CD4-positive, alpha-beta memory T cell (primary cell): ENCODE measurements around the gene NAA30. TPM values are rescaled to one million over a fixed set of nuclear protein-coding genes. Genes with fewer than 3 reads are reported as not detected.
"Not testable (repeated sequence)": the region's sequence is repeated elsewhere in the genome, so short reads cannot be mapped to it uniquely, and the experiment has no call there.

ENCODE experiments used
- CTCF ChIA-PET: fragments of 350-600 bp; sonication (Branson Sonifier 250); formaldehyde crosslinking; loops from one replicate; lab custom pipeline; 2021; ENCODE audit warnings: inconsistent platforms; ENCODE audit not compliant: partially characterized antibody; lab: Charles Lee
- POLR2A ChIA-PET: fragments of 350-600 bp; sonication (Branson Sonifier 250); formaldehyde crosslinking; loops from one replicate; lab custom pipeline; 2021; ENCODE audit not compliant: partially characterized antibody; lab: Charles Lee
- DNase-seq, 5 donors: peaks; one replicate each; pipeline versions ENCODE4 v3.0.0 to v3.0.0-alpha.2; 2020 to 2022; ENCODE audit warnings: mixed read lengths in 1 of 5
- H3K27ac ChIP-seq: one replicate; pipeline ENCODE4 v1.7.0; 2013; ENCODE audit warnings: low read depth, low read length
- H3K27me3 ChIP-seq: 2 replicates; pipeline ENCODE4 v1.7.0; 2013; ENCODE audit warnings: mild to moderate bottlenecking, low read length, moderate library complexity; ENCODE audit not compliant: insufficient read depth
- H3K36me3 ChIP-seq: 2 replicates; pipeline ENCODE4 v1.7.0; 2013; ENCODE audit warnings: mild to moderate bottlenecking, low read length, moderate library complexity; ENCODE audit not compliant: insufficient read depth
- H3K4me1 ChIP-seq: 2 replicates; pipeline ENCODE4 v1.7.0; 2013; ENCODE audit warnings: mild to moderate bottlenecking, low read length, moderate library complexity; ENCODE audit not compliant: insufficient read depth
- H3K4me3 ChIP-seq, 2 donors: one replicate each; pipeline ENCODE4 v1.7.0; 2013; ENCODE audit warnings: low read length in 2 of 2, mild to moderate bottlenecking in 1 of 2
- H3K9me3 ChIP-seq, 2 donors: one replicate each; pipeline ENCODE4 v1.7.0; 2013; ENCODE audit warnings: low read length in 2 of 2, control low read depth in 1 of 2; ENCODE audit not compliant: control insufficient read depth in 1 of 2
- H3K27ac Mint-ChIP-seq, 7 donors: one replicate each; pipeline ENCODE4 v1.8.0; 2020 to 2021; ENCODE audit warnings: mixed read lengths in 7 of 7, mild to moderate bottlenecking in 6 of 7, inconsistent platforms in 3 of 7, moderate library complexity in 3 of 7
- H3K27me3 Mint-ChIP-seq, 2 donors: one replicate each; pipeline ENCODE4 v1.8.0; 2020 to 2021; ENCODE audit warnings: mixed read lengths in 2 of 2
- H3K36me3 Mint-ChIP-seq, 2 donors: one replicate each; pipeline ENCODE4 v1.8.0; 2020 to 2021; ENCODE audit warnings: mixed read lengths in 2 of 2, inconsistent platforms in 1 of 2, mild to moderate bottlenecking in 1 of 2
- H3K4me1 Mint-ChIP-seq, 4 donors: one replicate each; pipeline ENCODE4 v1.8.0; 2020 to 2021; ENCODE audit warnings: mixed read lengths in 4 of 4, mild to moderate bottlenecking in 1 of 4
- H3K4me3 Mint-ChIP-seq, 8 donors: one replicate each; pipeline ENCODE4 v1.8.0; 2020 to 2021; ENCODE audit warnings: mixed read lengths in 8 of 8, mild to moderate bottlenecking in 7 of 8, moderate library complexity in 6 of 8, inconsistent platforms in 3 of 8
- H3K9me3 Mint-ChIP-seq, 8 donors: one replicate each; pipeline ENCODE4 v1.8.0; 2020 to 2021; ENCODE audit warnings: mixed read lengths in 8 of 8, mild to moderate bottlenecking in 5 of 8, inconsistent platforms in 3 of 8, moderate library complexity in 1 of 8
- intact Hi-C: fragments of 100-400 bp; cut with micrococcal nuclease; formaldehyde crosslinking; loops from one replicate; pipeline ENCODE4 v1.15.1; 2023
- polyA plus RNA-seq, 2 donors: library from polyadenylated mRNA; unstranded; fragments of 300-500 nt; fragmentation: Illumina TruSeq; gene quantifications; one replicate each; pipeline ENCODE4 v1.2.3, GENCODE V29; 2021
- total RNA-seq, 2 experiments: library from RNA; stranded (reverse); gene quantifications; one replicate each; pipeline ENCODE4 v1.2.3, GENCODE V29; 2021

Gene NAA30
- total and polyA plus RNA-seq, 4 experiments from 2014 or later = 10.0 to 21.8 (median 16.1) TPM

GRCh38 chr14:57362361-57362760, 28.0 kb upstream of the NAA30 start:
- CTCF ChIA-PET = no interaction called here
- Mint-ChIP-seq H3K27ac (no peak overlapping the region), H3K27me3 (peaks cover 16 to 20% of the 10 kb centered on the region in 2 donors), H3K4me3 (no peak overlapping the region), H3K9me3 (no peaks in the 10 kb centered on the region), H3K36me3 (no peaks in the 10 kb centered on the region), H3K4me1 (peaks cover 0 to 1% (median 0%) of the 10 kb centered on the region in 4 donors)
- intact Hi-C loops = no loop called here
- H3K4me3 ChIP-seq = no peak overlapping the region
- no peaks in the 10 kb centered on the region for H3K36me3 ChIP-seq
- H3K27me3 ChIP-seq = no peaks in the 10 kb centered on the region
- no peak for DNase-seq
- no peaks in the 10 kb centered on the region for H3K4me1 ChIP-seq
- H3K27ac ChIP-seq = no peak overlapping the region
- POLR2A ChIA-PET = no interaction called here
- H3K9me3 ChIP-seq = no peaks in the 10 kb centered on the region

DNA sequence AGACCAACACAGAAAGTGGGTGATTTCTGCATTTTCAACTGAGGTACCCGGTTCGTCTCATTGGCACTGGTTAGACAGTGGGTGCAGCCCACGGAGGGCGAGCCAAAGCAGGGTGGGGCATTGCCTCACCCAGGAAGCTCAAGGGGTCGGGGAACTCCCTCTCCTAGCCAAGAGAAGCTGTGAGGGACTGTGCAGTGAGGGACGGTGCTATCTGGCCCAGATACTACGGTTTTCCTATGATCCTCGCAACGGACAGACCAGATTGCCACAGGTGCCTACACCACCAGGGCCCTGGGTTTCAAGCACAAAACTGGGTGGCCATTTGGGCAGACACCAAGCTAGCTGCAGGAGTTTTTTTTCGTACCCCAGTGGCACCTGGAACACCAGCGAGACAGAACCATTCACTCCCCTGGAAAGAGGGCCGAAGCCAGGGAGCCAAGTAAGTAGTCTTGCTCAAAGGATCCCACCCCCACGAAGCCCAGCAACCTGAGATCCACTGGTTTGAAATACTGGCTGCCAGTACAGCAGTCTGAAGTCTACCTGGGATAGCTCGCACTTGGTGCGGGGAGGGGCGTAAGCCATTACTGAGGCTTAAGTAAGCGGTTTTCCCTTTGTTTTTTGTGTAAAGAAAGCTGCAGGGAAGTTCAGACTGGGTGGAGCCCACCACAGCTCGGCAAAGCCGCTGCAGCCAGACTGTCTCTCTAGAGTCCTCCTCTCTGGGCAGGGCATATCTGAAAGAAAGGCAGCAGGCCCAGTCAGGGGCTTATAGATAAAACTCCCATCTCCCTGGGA, 25.5 kb upstream of the NAA30 start:
- Mint-ChIP-seq H3K9me3 (peaks cover 0 to 8% (median under 1%) of the 10 kb centered on the region in 8 donors), H3K36me3 (no peaks in the 10 kb centered on the region), H3K4me1 (peaks cover 0 to 1% (median 0%) of the 10 kb centered on the region in 4 donors), H3K27me3 (peaks cover 16 to 18% of the 10 kb centered on the region in 2 donors), H3K27ac (no peak overlapping the region), H3K4me3 (no peak overlapping the region)
- CTCF ChIA-PET = no interaction called here
- H3K9me3 ChIP-seq = no peaks in the 10 kb centered on the region
- POLR2A ChIA-PET = no interaction called here
- no peak overlapping the region for H3K27ac ChIP-seq
- no peaks in the 10 kb centered on the region for H3K4me1 ChIP-seq
- H3K36me3 ChIP-seq = no peaks in the 10 kb centered on the region
- DNase-seq = no peak
- H3K27me3 ChIP-seq = no peaks in the 10 kb centered on the region
- intact Hi-C loops = no loop called here
- H3K4me3 ChIP-seq = no peak overlapping the region

- H3K36me3 Mint-ChIP-seq, H3K27ac ChIP-seq, H3K27me3 ChIP-seq, H3K4me1 ChIP-seq, DNase-seq, CTCF ChIA-PET, intact Hi-C loops, H3K9me3 ChIP-seq, H3K4me3 Mint-ChIP-seq, H3K4me1 Mint-ChIP-seq, H3K36me3 ChIP-seq, H3K4me3 ChIP-seq, H3K27ac Mint-ChIP-seq, POLR2A ChIA-PET: not testable (repeated sequence)
- peaks cover 12 to 13% of the 10 kb centered on the region in 2 donors for H3K27me3 Mint-ChIP-seq
- peaks cover 0 to 13% (median 2%) of the 10 kb centered on the region in 8 donors for H3K9me3 Mint-ChIP-seq
Measured at GRCh38 chr14:57370187-57370586, 20.2 kb upstream of the NAA30 start.

DNA sequence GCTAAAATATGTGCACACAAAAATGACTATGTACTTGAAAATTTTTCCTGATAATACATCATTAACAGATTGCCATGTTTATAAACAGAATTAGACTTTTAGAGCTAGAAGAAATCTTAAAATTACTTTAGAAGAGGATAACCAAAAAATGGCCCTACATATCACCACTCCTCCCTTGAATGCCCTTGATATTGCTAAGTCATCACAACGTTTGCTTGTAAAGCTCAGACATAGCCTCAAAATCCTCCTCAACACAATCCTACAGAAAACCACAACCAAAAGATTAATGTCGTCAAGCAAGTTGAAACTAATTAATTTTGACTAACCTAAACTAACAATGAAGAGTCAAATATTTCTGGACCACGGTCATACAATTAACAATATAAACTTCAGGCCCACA, 19.4 kb upstream of the NAA30 start:
- Mint-ChIP-seq H3K4me3 (no peak overlapping the region), H3K9me3 (peaks cover 0 to 13% (median 2%) of the 10 kb centered on the region in 8 donors), H3K27me3 (peaks cover 11 to 12% of the 10 kb centered on the region in 2 donors), H3K27ac (no peak overlapping the region), H3K36me3 (no peaks in the 10 kb centered on the region), H3K4me1 (no peaks in the 10 kb centered on the region)
- no peak for DNase-seq
- no peaks in the 10 kb centered on the region for H3K9me3 ChIP-seq
- no peaks in the 10 kb centered on the region for H3K27me3 ChIP-seq
- ChIA-PET CTCF (no interaction called here), POLR2A (no interaction called here)
- no peak overlapping the region for H3K27ac ChIP-seq
- H3K4me1 ChIP-seq = no peaks in the 10 kb centered on the region
- H3K36me3 ChIP-seq = no peaks in the 10 kb centered on the region
- intact Hi-C loops = no loop called here
- no peak overlapping the region for H3K4me3 ChIP-seq

- no peaks in the 10 kb centered on the region for H3K36me3 Mint-ChIP-seq
- CTCF ChIA-PET = no interaction called here
- no peak overlapping the region for H3K27ac ChIP-seq
- no peak overlapping the region for H3K4me3 ChIP-seq
- peaks cover 0 to 3% (median 0%) of the 10 kb centered on the region in 8 donors for H3K9me3 Mint-ChIP-seq
- H3K27me3 Mint-ChIP-seq = peaks cover 3 to 5% of the 10 kb centered on the region in 2 donors
- POLR2A ChIA-PET = no interaction called here
- no peaks in the 10 kb centered on the region for H3K27me3 ChIP-seq
- H3K4me3 Mint-ChIP-seq = no peak overlapping the region
- intact Hi-C loops = no loop called here
- no peak for DNase-seq
- H3K36me3 ChIP-seq = no peaks in the 10 kb centered on the region
- H3K27ac Mint-ChIP-seq = no peak overlapping the region
- H3K9me3 ChIP-seq = no peaks in the 10 kb centered on the region
- no peaks in the 10 kb centered on the region for H3K4me1 ChIP-seq
- H3K4me1 Mint-ChIP-seq = no peaks in the 10 kb centered on the region
Measured at GRCh38 chr14:57375156-57375555, 15.2 kb upstream of the NAA30 start.

DNA sequence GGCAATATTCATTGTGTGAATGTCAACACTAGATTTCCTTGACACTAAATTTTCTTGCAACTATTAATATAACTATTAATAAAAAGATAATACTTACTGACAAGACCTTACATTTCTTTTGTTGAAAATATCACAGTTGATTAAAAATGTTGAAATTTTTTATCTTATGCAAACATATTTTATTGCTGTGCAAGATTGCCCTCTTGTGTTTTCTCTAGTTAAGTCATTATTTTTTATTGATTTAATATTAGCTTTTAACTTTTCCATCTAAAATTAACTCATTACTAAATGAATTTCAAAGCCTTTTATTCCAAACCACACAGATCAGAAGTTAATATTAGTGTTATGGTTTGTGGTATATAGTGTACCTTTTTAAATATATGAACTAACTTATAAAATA, 11.7 kb upstream of the NAA30 start:
- Mint-ChIP-seq H3K36me3 (no peaks in the 10 kb centered on the region), H3K27ac (no peak overlapping the region), H3K4me3 (no peak overlapping the region), H3K27me3 (peaks cover 1 to 3% of the 10 kb centered on the region in 2 donors), H3K9me3 (no peaks in the 10 kb centered on the region), H3K4me1 (peaks cover 0 to 4% (median under 1%) of the 10 kb centered on the region in 4 donors)
- Histone ChIP-seq H3K4me3 (no peak overlapping the region), H3K27ac (no peak overlapping the region), H3K9me3 (no peaks in the 10 kb centered on the region), H3K36me3 (no peaks in the 10 kb centered on the region), H3K27me3 (no peaks in the 10 kb centered on the region), H3K4me1 (no peaks in the 10 kb centered on the region)
- ChIA-PET CTCF (interaction anchor here (1.2 kb wide), 1 partner anchor 888 kb away, joined by 4 read pairs; no protein-coding TSS in a partner anchor), POLR2A (no interaction called here)
- intact Hi-C loops = no loop called here
- no peak for DNase-seq

DNA sequence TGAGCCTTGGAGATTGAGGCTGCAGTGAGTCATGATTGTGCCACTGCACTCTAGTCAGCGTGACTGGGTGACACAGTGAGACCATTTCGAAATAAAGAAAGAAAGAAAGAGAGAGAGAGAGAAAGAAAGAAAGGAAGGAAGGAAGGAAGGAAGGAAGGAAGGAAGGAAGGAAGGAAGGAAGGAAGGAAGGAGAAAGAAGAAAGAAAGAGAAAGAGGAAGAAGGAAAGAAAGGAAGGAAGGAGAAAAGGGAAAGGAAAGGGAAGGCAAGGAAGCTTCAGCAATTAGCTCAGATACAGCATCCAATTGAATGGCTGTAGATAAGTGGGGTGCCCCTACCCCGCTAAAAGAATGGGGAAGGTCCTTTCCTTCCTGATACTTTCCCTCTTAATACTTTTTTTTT, 9.5 kb upstream of the NAA30 start:
- H3K36me3 Mint-ChIP-seq = no peaks in the 10 kb centered on the region
- DNase-seq = no peak
- no peak overlapping the region for H3K27ac Mint-ChIP-seq
- Histone ChIP-seq H3K36me3 (no peaks in the 10 kb centered on the region), H3K27me3 (no peaks in the 10 kb centered on the region), H3K4me3 (no peak overlapping the region), H3K27ac (no peak overlapping the region), H3K4me1 (no peaks in the 10 kb centered on the region), H3K9me3 (no peaks in the 10 kb centered on the region)
- no peaks in the 10 kb centered on the region for H3K9me3 Mint-ChIP-seq
- ChIA-PET CTCF (no interaction called here), POLR2A (interaction anchor here (1.4 kb wide), 1 partner anchor 9 kb away, joined by 7 read pairs; the partner anchor contains the start of gene NAA30)
- peaks cover 0 to 4% (median under 1%) of the 10 kb centered on the region in 4 donors for H3K4me1 Mint-ChIP-seq
- H3K4me3 Mint-ChIP-seq = no peak overlapping the region
- peaks cover 1% of the 10 kb centered on the region in 2 donors for H3K27me3 Mint-ChIP-seq
- intact Hi-C loops = no loop called here
